Mucosa of descending colon (tissue), 3 donors: Measurements from ENCODE around the gene CCNK. TPM values are rescaled to one million over a fixed set of nuclear protein-coding genes. Genes with fewer than 3 reads are reported as not detected.

Experiments used
- ATAC-seq: fragments of 200-7000 bp; cut with Tn5 transposase; one replicate; pipeline ENCODE4 v1.9.1; 2020; ENCODE audit warnings: mild to moderate bottlenecking, moderate library complexity
- DNase-seq, 3 donors: peaks; one replicate each; pipeline ENCODE4 v3.0.0-alpha.2; 2020
- H3K36me3 ChIP-seq: fragments of 200-600 bp; one replicate; pipeline ENCODE4 v1.8.0; 2021; ENCODE audit warnings: low read depth, mild to moderate bottlenecking
- H3K4me1 ChIP-seq: fragments of 200-600 bp; one replicate; pipeline ENCODE4 v1.8.0; 2021; ENCODE audit warnings: low read depth, mild to moderate bottlenecking
- H3K4me3 ChIP-seq: fragments of 200-600 bp; one replicate; pipeline ENCODE4 v1.8.0; 2021; ENCODE audit warnings: mild to moderate bottlenecking
- H3K9me3 ChIP-seq: fragments of 200-600 bp; one replicate; pipeline ENCODE4 v1.8.0; 2021; ENCODE audit warnings: mild to moderate bottlenecking
- CTCF ChIP-seq: fragments of 200-600 bp; IDR thresholded peaks from one replicate; pipeline ENCODE4 v1.8.0; 2022; ENCODE audit warnings: antibody characterized with exemption, mild to moderate bottlenecking
- intact Hi-C, 2 donors: fragments of 100-400 bp; cut with DNase I in 1 of 2; cut with micrococcal nuclease in 1 of 2; formaldehyde crosslinking; loops; one replicate each; pipeline versions ENCODE4 v1.11.0 to v1.11.1; 2022; cut with DNase I, micrococcal nuclease
- total RNA-seq, 3 donors: library from RNA; stranded (reverse); fragmentation: NEBNext Ultra II Directional in 2 of 3; extraction: Animal tissue kit (Norgen Biotek cat#: 25700) in 2 of 3; gene quantifications; one replicate each; pipeline versions ENCODE4 v1.2.1 to v1.2.4, GENCODE V29; 2021 to 2023
- donor health status: DM: no; HTN: no; CAD: no; lungs with moderate emphysema.
- donor health status: DM: no; HTN: no; CAD: no.
- donor health status: DM: no; HTN: yes; CAD: no.

CCNK gene
- total RNA-seq, 3 donors from 2014 or later: 47.4 to 68.4 (median 64.5) TPM

GRCh38 chr14:99473458-99473857 lies 7.8 kb upstream of the CCNK start:
- ATAC-seq (no peak), DNase-seq (no peak)
- no peaks in the 10 kb centered on the region for H3K36me3 ChIP-seq
- H3K4me3 ChIP-seq: no peak overlapping the region
- no peaks in the 10 kb centered on the region for H3K9me3 ChIP-seq
- H3K4me1 ChIP-seq: peaks cover 3% of the 10 kb centered on the region
- intact Hi-C loops: no loop called here
- TF ChIP-seq CTCF: no peak

GRCh38 chr14:99475179-99475578 lies 6.0 kb upstream of the CCNK start:
- DNase-seq (no peak), ATAC-seq (no peak)
- Histone ChIP-seq H3K9me3 (no peaks in the 10 kb centered on the region), H3K4me1 (peaks cover 14% of the 10 kb centered on the region), H3K4me3 (no peak overlapping the region), H3K36me3 (no peaks in the 10 kb centered on the region)
- intact Hi-C loops: no loop called here
- TF ChIP-seq CTCF: no peak

GRCh38 chr14:99475660-99476059 lies 5.5 kb upstream of the CCNK start:
- intact Hi-C loops: no loop called here
- DNase-seq: no peak
- no peak for ATAC-seq

GRCh38 chr14:99476864-99477263 lies 4.3 kb upstream of the CCNK start:
- intact Hi-C loops: no loop called here
- ATAC-seq: no peak
- no peak overlapping the region for H3K4me3 ChIP-seq
- H3K9me3 ChIP-seq: no peaks in the 10 kb centered on the region
- H3K36me3 ChIP-seq: no peaks in the 10 kb centered on the region
- H3K4me1 ChIP-seq: peaks cover 14% of the 10 kb centered on the region
- no peak for TF ChIP-seq CTCF
- DNase-seq: no peak

More at GRCh38 chr14:99475660-99476059, 5.5 kb upstream of the CCNK start:
- H3K4me3 ChIP-seq: no peak overlapping the region
- peaks cover 14% of the 10 kb centered on the region for H3K4me1 ChIP-seq
- no peaks in the 10 kb centered on the region for H3K9me3 ChIP-seq
- TF ChIP-seq CTCF: no peak
- no peaks in the 10 kb centered on the region for H3K36me3 ChIP-seq

- ATAC-seq (no peak), DNase-seq (no peak)
- intact Hi-C loops: no loop called here
- no peaks in the 10 kb centered on the region for H3K36me3 ChIP-seq
- TF ChIP-seq CTCF: no peak
- no peaks in the 10 kb centered on the region for H3K9me3 ChIP-seq
- H3K4me1 ChIP-seq: peaks cover 22% of the 10 kb centered on the region
- no peak overlapping the region for H3K4me3 ChIP-seq
Measured at GRCh38 chr14:99478128-99478527, 3.1 kb upstream of the CCNK start.
